Mononuclear cell (primary cell): ENCODE measurements around the gene ACSF2. TPM values are rescaled to one million over a fixed set of nuclear protein-coding genes. Genes with fewer than 3 reads are reported as not detected.
"Not testable (repeated sequence)": the region's sequence is repeated elsewhere in the genome, so short reads cannot be mapped to it uniquely, and the experiment has no call there.

ENCODE experiments used
- H3K27me3 ChIP-seq: 2 replicates; pipeline ENCODE4 v1.6.0; 2011; ENCODE audit warnings: low read length, control low read depth; ENCODE audit not compliant: insufficient read depth
- H3K4me1 ChIP-seq: 2 replicates; pipeline ENCODE4 v1.5.1; 2011; ENCODE audit warnings: mild to moderate bottlenecking, low read length, control low read depth; ENCODE audit not compliant: insufficient read depth
- H3K4me3 ChIP-seq: 2 replicates; pipeline ENCODE4 v1.5.1; 2011; ENCODE audit warnings: mild to moderate bottlenecking, low read length, moderate library complexity
- H3K9me3 ChIP-seq: 2 replicates; pipeline ENCODE4 v1.5.1; 2011; ENCODE audit warnings: low read depth, mild to moderate bottlenecking, control low read depth, low read length
- total RNA-seq: library from RNA; depleted of rRNA; stranded (reverse); fragments of >200 nt; gene quantifications from one replicate; pipeline ENCODE4 v1.2.3, GENCODE V29; 2012

ACSF2 gene
- total RNA-seq, 1 donor = 5.6 TPM

DNA sequence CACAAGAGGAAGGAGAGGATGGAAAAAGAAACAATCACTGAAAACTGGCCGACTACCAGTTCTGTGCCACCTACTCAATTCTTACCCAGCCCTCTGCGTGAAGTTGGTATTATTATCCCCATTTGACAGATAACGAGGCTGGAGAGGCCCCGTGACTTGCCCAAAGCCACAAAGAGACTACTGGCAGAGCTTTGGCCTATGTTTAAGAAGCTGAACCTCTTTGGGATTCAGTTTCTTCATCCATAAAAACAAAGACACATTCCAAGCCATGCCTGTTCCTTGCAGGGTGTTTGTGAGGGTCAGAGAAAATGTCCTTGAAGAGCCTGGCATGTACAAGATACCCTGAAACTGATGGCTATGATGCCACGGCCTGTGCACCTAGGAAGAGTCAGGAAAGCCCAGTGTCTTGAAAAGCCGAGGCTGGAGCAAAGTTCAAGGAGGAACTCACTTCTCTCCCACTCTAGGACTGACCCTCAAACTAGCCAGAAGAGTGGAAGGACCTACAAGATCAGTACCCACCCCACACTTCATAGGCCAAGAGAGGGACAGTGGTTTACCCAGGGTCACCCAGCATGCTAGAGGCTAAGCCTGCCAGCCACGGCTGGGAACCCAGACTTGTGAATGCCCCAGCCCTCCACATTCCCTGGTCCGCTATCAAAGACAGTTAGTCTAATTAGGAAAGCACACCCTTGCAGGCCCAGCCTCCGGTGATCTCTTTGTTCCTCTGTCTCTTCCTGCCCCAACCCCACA is 1.6 kb upstream of the ACSF2 start:
- Histone ChIP-seq H3K4me3 (no peak overlapping the region), H3K9me3 (no peaks in the 10 kb centered on the region), H3K4me1 (peaks cover 52% of the 10 kb centered on the region), H3K27me3 (no peaks in the 10 kb centered on the region)

DNA sequence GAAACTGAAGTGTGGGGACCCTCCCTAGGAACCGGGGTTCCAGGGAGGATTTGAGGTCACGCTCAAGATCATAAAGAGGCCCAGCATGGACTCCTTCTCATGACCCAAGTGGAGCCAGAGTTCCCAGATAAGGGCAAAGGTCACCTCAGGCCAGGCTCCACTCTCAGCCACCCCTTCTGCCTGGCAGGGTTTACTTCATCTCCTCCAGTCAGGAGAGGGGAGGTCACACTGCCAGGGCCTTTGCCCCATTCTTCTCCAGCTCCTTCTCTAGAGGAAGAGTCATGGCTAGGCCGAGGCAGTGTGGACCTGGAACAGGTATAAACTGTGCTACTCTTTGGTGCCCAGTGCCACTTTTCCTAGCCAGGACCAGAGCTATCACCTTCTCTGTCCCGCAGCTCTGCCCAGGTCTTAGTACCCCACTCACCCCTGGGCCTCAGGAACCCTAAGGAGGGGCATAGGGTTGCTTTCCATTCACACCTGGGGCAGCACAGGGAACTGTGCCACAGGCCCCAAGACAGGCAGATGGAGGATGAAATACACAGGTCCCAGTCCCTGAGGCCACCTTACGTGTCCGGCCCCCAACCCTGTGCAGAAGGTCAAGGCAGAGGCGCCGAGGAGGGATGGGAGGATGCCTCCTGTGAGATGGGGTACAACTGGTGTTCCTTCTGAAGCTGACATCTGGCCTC is 879 bp upstream of the ACSF2 start:
- no peaks in the 10 kb centered on the region for H3K27me3 ChIP-seq
- H3K4me3 ChIP-seq = peak overlapping the region; percentile 48
- H3K4me1 ChIP-seq = peaks cover 52% of the 10 kb centered on the region
- no peaks in the 10 kb centered on the region for H3K9me3 ChIP-seq

DNA sequence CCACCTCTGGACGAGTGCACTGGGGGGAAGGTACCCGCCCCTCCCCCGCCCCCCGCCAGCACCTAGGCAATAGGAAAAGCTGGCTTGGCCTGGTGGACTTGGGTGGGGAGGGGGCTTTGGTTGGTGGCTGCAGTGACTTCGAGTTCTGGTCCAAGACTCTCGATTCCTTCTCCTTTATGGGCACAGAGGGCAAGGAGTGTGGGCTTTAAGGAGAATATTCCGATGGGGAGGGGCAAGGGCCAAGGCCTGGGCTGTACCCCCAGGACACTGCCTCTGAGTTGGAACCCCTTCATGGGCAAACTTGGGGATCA is 409 bp downstream of the ACSF2 start:
- Histone ChIP-seq H3K9me3 (no peaks in the 10 kb centered on the region), H3K4me3 (peak overlapping the region; percentile 44), H3K27me3 (no peaks in the 10 kb centered on the region), H3K4me1 (peaks cover 40% of the 10 kb centered on the region)

DNA sequence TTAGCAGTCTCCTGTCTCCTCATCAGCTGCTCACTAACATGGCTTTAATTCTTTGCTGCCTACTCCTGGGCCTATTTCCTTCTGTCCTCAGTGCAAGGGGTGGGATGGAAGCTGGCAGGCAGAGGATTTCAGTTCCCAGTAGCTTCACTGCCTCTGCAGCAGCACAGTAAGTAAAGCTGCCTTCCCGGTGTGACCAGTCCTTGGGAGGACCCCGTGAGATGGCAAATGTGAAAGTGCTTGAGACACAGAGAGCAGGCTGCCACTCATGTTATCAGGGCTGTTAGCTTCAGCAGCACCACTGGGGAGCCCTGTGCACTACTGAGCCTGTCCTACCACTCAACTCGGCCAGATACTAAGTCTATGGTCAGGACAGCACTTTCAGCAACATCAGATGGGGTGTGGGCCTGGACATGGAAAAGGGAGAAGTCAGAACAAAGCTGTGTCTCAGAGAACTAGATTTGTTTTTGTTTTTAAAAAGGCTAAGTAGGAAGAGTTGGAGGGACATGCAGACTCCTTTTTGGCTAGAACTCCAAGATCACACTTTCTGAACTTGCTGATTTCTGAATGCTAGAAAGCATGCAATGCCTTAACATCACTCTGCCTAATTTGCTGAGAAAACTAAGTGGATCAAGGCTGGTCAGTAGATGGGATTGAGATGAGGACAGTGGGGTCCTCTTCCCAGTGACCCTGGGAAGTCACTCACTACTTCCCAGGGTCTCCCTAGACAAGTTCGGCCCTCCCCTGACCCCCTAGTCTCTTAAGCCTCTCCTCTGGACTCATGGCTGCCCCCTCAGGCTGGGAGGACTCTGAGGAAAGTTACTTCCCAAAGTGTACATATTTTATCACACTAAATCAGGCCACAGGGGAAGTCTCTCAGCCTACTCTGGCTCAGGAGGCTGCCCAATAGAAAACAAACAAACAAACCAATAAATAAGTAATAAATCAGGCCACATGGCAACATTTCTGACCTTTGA is 1.1 kb downstream of the ACSF2 start:
- Histone ChIP-seq H3K4me3 (peak overlapping the region; percentile 44), H3K27me3 (no peaks in the 10 kb centered on the region), H3K9me3 (no peaks in the 10 kb centered on the region), H3K4me1 (peaks cover 35% of the 10 kb centered on the region)

DNA sequence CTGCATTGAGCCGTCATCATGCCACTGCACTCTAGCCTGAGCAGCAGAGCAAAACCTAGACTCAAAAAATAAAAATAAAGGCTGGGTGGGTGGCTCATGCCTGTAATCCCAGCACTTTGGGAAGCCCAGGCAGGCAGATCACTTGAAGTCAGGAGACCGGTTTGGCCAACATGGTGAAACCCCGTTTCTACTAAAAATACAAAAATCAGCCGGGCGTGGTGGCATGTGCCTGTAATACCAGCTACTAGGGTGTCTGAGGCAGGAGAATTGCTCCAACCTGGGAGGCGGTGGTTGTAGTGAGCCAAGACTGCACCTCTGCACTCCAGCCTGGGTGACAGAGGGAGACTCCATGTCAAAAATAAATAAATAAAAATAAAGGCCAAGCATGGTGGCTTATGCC is 2.1 kb downstream of the ACSF2 start:
- not testable (repeated sequence) for H3K9me3 ChIP-seq, H3K4me3 ChIP-seq, H3K27me3 ChIP-seq
- H3K4me1 ChIP-seq = peaks cover 35% of the 10 kb centered on the region

DNA sequence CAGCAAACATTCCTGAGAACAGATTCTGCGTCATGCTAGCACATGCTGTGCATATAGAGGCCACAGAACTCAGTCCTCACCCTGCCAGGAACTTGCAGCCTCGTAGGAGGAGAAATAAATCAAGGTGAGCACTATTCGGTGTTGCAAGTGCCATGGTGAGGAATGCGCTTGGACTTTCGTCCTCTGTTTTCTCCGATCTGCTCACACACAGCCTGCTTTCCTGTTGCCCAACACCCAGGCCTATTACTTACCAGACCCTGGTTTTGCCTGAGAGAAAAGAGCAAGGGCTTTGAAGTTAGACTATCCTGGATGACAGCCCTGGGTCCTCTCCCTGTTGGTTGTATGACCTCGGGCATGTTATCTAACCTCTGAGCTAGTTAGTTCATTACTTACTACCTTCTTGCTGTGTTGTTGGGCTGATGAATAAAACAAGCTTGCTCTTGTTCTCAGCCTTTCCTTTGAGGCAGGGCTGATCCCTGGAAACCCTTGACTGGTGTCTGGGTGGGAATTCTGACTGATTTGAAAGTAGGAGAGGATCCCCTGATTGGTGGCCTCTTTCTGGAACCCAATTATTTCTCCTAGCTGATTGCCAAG is 2.9 kb downstream of the ACSF2 start:
- Histone ChIP-seq H3K4me1 (peaks cover 32% of the 10 kb centered on the region), H3K9me3 (no peaks in the 10 kb centered on the region), H3K4me3 (no peak overlapping the region), H3K27me3 (no peaks in the 10 kb centered on the region)

DNA sequence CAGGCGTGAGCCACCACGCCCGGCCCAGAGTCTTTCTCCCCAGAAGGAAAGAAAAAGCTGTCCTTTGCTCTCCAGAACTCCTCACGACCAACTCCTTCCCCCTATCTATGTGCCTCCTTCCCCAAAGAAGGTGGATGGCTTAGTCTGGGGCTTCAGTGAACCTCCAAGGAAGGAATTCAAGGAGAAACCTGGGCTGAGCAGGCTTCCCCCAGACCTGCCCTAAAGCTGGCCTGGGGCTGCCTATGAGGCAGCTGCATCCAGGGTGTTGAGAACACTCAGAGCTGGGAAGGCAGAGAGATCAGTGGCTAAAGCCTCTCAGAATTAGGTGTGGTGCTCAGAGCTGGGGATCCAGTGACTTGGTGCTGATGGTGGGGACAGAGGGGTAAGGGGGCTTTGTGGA is 3.8 kb downstream of the ACSF2 start:
- Histone ChIP-seq H3K27me3 (no peaks in the 10 kb centered on the region), H3K4me1 (peaks cover 23% of the 10 kb centered on the region), H3K9me3 (no peaks in the 10 kb centered on the region), H3K4me3 (no peak overlapping the region)

DNA sequence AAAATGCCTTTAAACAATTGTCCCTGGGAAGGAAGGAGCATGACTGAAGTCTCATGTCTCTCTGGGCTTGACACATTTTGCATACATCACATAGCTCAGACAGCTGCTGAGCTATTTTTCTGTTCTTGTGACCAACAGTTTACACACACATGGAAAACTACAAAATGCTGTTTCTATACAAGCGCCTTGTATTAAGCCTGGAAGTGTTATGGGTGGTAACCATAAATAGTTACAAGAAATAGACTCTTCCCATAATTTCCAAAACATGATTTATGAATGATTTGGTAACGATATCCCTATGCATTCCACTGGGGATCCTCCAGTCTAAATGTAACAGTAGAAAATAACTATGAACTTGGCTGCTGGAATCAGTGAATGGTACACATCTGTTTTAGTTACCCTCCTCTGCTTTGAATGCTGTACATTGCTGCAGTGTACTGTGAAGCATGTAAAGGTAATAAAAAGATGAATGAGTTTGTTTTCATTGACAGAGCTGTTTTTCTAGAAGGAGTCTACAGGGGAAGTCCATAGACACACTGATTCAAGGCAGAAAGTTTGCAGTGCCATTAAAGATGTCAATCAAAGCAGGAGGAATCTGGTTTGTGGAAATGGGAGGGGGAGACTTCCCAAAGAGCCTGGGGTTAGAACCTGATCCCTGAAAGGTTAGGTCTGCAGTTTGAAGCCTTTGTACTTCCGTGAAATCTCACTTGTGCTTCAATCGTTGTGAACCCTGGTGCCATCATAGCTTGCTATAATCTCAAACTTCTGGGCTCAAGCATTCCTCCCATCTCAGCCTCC is 5.0 kb downstream of the ACSF2 start:
- Histone ChIP-seq H3K4me3 (no peak overlapping the region), H3K9me3 (no peaks in the 10 kb centered on the region), H3K4me1 (peaks cover 15% of the 10 kb centered on the region)

DNA sequence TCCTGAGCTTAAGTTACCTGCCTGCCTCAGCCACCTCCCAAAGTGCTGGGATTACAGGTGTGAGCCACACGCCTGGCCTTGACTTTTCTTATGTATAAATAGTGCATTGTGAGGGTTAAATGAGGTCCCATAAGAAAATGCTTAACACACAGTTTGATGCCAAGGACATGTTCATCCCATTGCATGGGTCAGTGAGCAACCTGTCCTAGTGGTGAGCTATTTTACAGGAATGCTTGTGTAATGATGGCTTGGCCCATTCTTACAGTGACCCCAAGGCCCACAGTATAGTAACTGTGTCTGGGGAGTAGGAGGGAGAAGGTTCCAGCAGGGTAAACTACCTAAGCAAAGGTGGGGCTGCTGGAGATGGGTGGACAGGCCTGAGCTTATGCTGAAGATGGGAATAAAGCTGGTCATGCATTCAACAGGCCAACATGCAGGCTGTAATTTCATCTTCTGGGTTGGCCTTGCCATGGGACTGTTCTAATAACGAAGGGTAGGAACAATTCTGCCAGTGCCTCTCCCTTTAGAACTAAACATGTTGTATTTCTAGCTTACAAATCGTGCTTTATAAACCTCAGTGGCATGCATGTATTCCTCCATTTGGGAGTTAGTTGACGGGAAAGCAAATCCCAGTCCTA is 6.2 kb downstream of the ACSF2 start:
- H3K4me1 ChIP-seq = peaks cover 6% of the 10 kb centered on the region
- no peak overlapping the region for H3K4me3 ChIP-seq
- no peaks in the 10 kb centered on the region for H3K27me3 ChIP-seq
- H3K9me3 ChIP-seq = no peaks in the 10 kb centered on the region

More for the DNA sequence above, 5.0 kb downstream of the ACSF2 start:
- no peaks in the 10 kb centered on the region for H3K27me3 ChIP-seq

DNA sequence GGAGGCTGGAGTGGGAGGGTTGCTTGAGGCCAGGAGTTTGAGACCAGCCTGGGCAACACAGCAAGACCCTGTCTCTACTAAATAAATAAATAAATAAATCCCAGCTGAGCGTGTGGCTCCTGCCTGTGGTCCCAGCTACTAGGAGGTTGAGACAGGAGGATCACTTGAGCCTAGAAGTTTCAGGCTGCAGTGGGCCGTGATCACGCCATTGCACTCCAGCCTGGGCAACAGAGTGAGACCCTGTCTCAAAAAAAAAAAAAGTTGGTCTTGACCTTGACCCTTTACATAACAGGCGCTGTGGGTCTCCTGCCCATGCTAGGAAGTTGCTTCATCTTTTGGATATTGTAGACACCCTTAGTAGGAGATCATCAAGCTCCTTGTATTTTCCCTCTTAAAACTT is 11.4 kb downstream of the ACSF2 start:
- Histone ChIP-seq H3K4me3 (no peak overlapping the region), H3K9me3 (no peaks in the 10 kb centered on the region), H3K4me1 (no peaks in the 10 kb centered on the region), H3K27me3 (no peaks in the 10 kb centered on the region)

DNA sequence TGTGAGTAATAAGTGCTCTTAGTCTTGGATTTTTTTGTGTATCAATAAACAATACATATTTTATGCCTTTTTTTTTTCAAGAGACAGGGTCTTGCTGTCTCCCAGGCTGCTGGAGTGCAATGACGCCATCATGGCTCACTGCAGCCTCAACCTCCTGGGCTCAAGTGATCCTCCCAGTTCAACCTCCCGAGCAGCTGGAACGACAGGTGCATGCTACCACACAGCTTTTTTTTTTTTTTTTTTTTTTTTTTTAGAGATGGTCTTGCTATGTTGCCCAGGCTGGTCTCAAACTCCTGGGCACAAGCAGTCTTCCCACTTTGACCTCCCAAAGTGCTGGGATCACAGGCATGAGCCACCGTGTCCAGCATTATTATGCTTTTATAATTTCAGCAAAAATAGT is 13.0 kb downstream of the ACSF2 start:
- H3K4me3 ChIP-seq = no peak overlapping the region
- H3K27me3 ChIP-seq = no peaks in the 10 kb centered on the region
- H3K4me1 ChIP-seq = no peaks in the 10 kb centered on the region
- no peaks in the 10 kb centered on the region for H3K9me3 ChIP-seq

DNA sequence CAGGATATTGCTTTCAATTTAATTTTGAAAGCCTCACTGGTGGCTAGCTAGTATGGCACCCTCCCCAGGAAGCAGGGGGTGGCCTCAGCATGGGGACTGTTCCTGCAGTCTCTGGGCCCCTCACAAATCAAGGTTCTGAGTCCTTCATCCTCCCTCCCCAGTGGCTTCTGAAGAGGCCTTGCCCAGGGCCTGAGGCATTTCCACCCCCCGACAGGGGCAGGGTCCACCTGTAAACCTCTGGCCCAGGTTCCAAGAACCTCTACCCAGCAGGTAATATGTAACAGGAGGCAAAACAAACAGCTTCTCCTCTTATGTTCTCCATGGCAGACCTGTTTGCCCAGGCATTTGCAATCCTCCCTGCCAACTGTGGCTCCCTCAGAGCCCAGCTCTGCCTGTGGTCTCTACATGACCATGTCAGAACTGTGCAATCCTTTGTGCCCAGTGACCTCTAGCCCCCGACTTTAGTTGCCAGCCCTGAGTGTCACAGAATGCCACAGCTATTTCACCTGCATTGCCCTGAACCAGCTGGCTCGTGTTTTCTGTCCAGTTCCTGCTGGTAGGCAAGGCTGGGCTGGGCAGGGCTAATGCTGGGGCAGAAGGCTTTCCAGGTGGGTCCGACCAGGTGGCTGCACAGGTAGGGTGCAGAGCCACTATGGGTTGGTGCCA is 14.3 kb downstream of the ACSF2 start:
- Histone ChIP-seq H3K9me3 (no peaks in the 10 kb centered on the region), H3K4me3 (no peak overlapping the region), H3K4me1 (no peaks in the 10 kb centered on the region), H3K27me3 (no peaks in the 10 kb centered on the region)
